BLaER1 treated with 17β-estradiol and CSF1 and Interleukin-3, amounts not matched to agents 10 nM and 100 nM (cell line): Measurements from ENCODE around the gene STAB2.

Source experiments
- H3K27ac ChIP-seq, 11 experiments: shearing (Covaris generic); formaldehyde crosslinking; 2 replicates each; pipeline ENCODE4 v1.8.1; 2022
- H3K27me3 ChIP-seq, 11 experiments: shearing (Covaris generic); formaldehyde crosslinking; 2 replicates each; pipeline ENCODE4 v1.8.1; 2022
- H3K36me3 ChIP-seq, 11 experiments: shearing (Covaris generic); formaldehyde crosslinking; 2 replicates each; pipeline ENCODE4 v1.8.1; 2022
- H3K4me1 ChIP-seq, 10 experiments: shearing (Covaris generic); formaldehyde crosslinking; 2 replicates each; pipeline ENCODE4 v1.8.1; 2022
- H3K4me2 ChIP-seq, 11 experiments: shearing (Covaris generic); formaldehyde crosslinking; 2 replicates each; pipeline ENCODE4 v1.8.1; 2022
- H3K4me3 ChIP-seq, 10 experiments: shearing (Covaris generic); formaldehyde crosslinking; 2 replicates each; pipeline ENCODE4 v1.8.1; 2022
- H3K9ac ChIP-seq, 11 experiments: shearing (Covaris generic); formaldehyde crosslinking; 2 replicates each; pipeline ENCODE4 v1.8.1; 2022
- H3K9me3 ChIP-seq, 11 experiments: shearing (Covaris generic); formaldehyde crosslinking; replicated peaks in 1 of 11; 2 replicates each; pipeline ENCODE4 v1.8.1; 2022
- H4K20me1 ChIP-seq, 11 experiments: shearing (Covaris generic); formaldehyde crosslinking; 2 replicates each; pipeline ENCODE4 v1.8.1; 2022
- Cebpa-rat ChIP-seq, 11 experiments: shearing (Covaris generic); IDR thresholded peaks; 2 replicates each; pipeline ENCODE4 v1.8.1; 2022

STAB2 gene

DNA sequence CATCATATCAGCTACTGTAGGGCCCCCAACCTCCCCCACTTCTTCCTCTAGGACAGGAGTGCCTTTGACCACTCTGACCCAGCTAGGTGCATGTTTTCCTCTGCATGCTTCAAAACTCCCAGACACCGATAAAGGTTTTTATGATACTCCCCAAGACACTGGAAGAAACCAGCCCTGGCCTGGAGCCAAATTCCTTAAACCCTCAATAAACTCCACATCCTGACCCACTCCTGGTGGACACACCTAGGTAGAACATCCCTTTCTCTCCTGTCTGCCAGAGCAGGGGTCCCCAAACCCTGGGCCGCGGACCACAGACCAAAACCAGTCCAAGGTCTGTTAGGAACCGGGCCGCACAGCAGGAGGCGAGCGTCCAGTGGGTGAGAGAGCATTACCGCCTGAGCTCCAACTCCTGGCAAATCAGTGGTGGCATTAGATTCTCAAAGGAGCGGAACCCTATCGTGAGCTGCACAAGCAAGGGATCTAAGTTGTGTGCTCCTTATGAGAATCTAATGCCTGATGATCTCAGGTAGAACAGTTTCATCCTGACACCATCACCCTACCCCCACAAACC is 204.4 kb downstream of the STAB2 start:
- Histone ChIP-seq H3K9me3 (no peaks in the 10 kb centered on the region), H3K27me3 (no peaks in the 10 kb centered on the region), H4K20me1 (no peaks in the 10 kb centered on the region), H3K36me3 (peaks cover 16 to 65% (median 47%) of the 10 kb centered on the region in 11 experiments; a peak in 20 of 22 replicates), H3K4me3 (no peak overlapping the region), H3K9ac (no peak overlapping the region), H3K4me1 (no peaks in the 10 kb centered on the region), H3K27ac (no peak overlapping the region), H3K4me2 (no peak overlapping the region)
- no peak for TF ChIP-seq Cebpa-rat (IDR thresholded peaks at IDR 0.05)

GRCh38 chr12:103793046-103793445 is 206.0 kb downstream of the STAB2 start:
- Histone ChIP-seq H3K9ac (no peak overlapping the region), H3K27me3 (no peaks in the 10 kb centered on the region), H3K4me1 (no peaks in the 10 kb centered on the region), H3K27ac (no peak overlapping the region), H4K20me1 (no peaks in the 10 kb centered on the region), H3K4me2 (no peak overlapping the region), H3K36me3 (peaks cover 16 to 71% (median 58%) of the 10 kb centered on the region in 11 experiments; a peak in 20 of 22 replicates), H3K4me3 (no peak overlapping the region), H3K9me3 (no peaks in the 10 kb centered on the region)
- TF ChIP-seq Cebpa-rat (IDR thresholded peaks at IDR 0.05) = no peak

- Histone ChIP-seq H3K4me1 (no peaks in the 10 kb centered on the region), H3K4me2 (no peak overlapping the region), H3K27me3 (no peaks in the 10 kb centered on the region), H3K36me3 (peaks cover 16 to 72% (median 63%) of the 10 kb centered on the region in 11 experiments; a peak in 21 of 22 replicates), H3K27ac (no peak overlapping the region), H3K9ac (no peak overlapping the region), H4K20me1 (no peaks in the 10 kb centered on the region), H3K9me3 (peaks cover 0 to 2% (median 0%) of the 10 kb centered on the region in 11 experiments; a peak in 3 of 22 replicates), H3K4me3 (no peak overlapping the region)
- no peak for TF ChIP-seq Cebpa-rat (IDR thresholded peaks at IDR 0.05)
Observed at GRCh38 chr12:103793512-103794045, 206.5 kb downstream of the STAB2 start.

- Histone ChIP-seq H3K4me3 (no peak overlapping the region), H3K9me3 (peaks cover 6 to 12% (median 8%) of the 10 kb centered on the region in 11 experiments; a peak in 16 of 22 replicates), H3K9ac (no peak overlapping the region), H4K20me1 (no peaks in the 10 kb centered on the region), H3K4me1 (peaks cover under 1 to 4% (median 3%) of the 10 kb centered on the region in 10 experiments), H3K27ac (no peak overlapping the region), H3K36me3 (peaks cover 16 to 82% (median 73%) of the 10 kb centered on the region in 11 experiments), H3K4me2 (no peak overlapping the region), H3K27me3 (no peaks in the 10 kb centered on the region)
- no peak for TF ChIP-seq Cebpa-rat (IDR thresholded peaks at IDR 0.05)
Observed at GRCh38 chr12:103794309-103795213, 207.5 kb downstream of the STAB2 start.

DNA sequence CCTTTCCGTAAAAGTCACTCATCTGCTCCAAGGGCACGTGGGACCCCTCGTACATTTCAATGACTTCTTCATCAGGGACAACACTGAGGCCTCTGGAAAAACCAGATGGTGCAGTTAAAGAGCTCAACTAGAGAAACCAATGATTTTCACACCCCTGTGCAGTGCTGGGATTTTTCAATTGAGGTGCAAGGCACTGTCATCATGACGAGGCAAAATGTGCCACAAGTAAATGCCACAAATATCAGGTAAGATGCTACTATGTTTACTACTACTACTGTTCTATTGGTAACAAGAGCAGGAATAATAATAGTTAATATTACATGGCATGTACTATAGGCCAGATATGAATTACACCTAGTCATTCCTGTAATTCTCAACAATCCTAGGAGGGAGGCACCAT is 211.5 kb downstream of the STAB2 start:
- H3K4me2 ChIP-seq = no peak overlapping the region
- no peak for TF ChIP-seq Cebpa-rat (IDR thresholded peaks at IDR 0.05)
- H3K9ac ChIP-seq = no peak overlapping the region
- no peaks in the 10 kb centered on the region for H3K27me3 ChIP-seq
- no peak overlapping the region for H3K4me3 ChIP-seq
- H3K4me1 ChIP-seq = peaks cover 12 to 26% (median 18%) of the 10 kb centered on the region in 10 experiments
- H3K36me3 ChIP-seq = peaks cover 0 to 84% (median 62%) of the 10 kb centered on the region in 11 experiments; a peak in 21 of 22 replicates
- peaks cover 7 to 16% (median 10%) of the 10 kb centered on the region in 11 experiments; a peak in 16 of 22 replicates for H3K9me3 ChIP-seq
- H3K27ac ChIP-seq = peak overlapping the region in 4 of 11 experiments; percentile 0 to 76 (median 70); a peak in 6 of 22 replicates
- H4K20me1 ChIP-seq = no peaks in the 10 kb centered on the region

GRCh38 chr12:103799504-103799856 is 212.4 kb downstream of the STAB2 start:
- Histone ChIP-seq H3K4me2 (peak overlapping the region; percentile 41 to 69 (median 54); a peak in 21 of 22 replicates), H3K9ac (no peak overlapping the region), H3K27me3 (no peaks in the 10 kb centered on the region), H3K9me3 (peaks cover 7 to 16% (median 10%) of the 10 kb centered on the region in 11 experiments; a peak in 16 of 22 replicates), H3K4me3 (no peak overlapping the region; a peak in 1 of 20 replicates), H3K27ac (peak overlapping the region in 8 of 11 experiments; percentile 4 to 76 (median 46); a peak in 10 of 22 replicates), H4K20me1 (no peaks in the 10 kb centered on the region), H3K4me1 (peaks cover 16 to 29% (median 19%) of the 10 kb centered on the region in 10 experiments), H3K36me3 (peaks cover 0 to 84% (median 55%) of the 10 kb centered on the region in 11 experiments; a peak in 21 of 22 replicates)
- TF ChIP-seq Cebpa-rat (IDR thresholded peaks at IDR 0.05) = no peak; a peak in 1 of 22 replicates

- Histone ChIP-seq H3K4me2 (peak overlapping the region; percentile 41 to 69 (median 54); a peak in 21 of 22 replicates), H3K9ac (peak overlapping the region in 5 of 11 experiments; percentile 4 to 59 (median 43); a peak in 7 of 22 replicates), H3K27ac (peak overlapping the region in 9 of 11 experiments; percentile 5 to 76 (median 55); a peak in 16 of 22 replicates)
Observed at GRCh38 chr12:103799857-103800771, 213.0 kb downstream of the STAB2 start.

More at GRCh38 chr12:103799857-103800771, 213.0 kb downstream of the STAB2 start:
- Histone ChIP-seq H3K27me3 (no peaks in the 10 kb centered on the region), H3K36me3 (peaks cover 0 to 78% (median 51%) of the 10 kb centered on the region in 11 experiments; a peak in 21 of 22 replicates), H4K20me1 (no peaks in the 10 kb centered on the region), H3K9me3 (peaks cover 7 to 16% (median 10%) of the 10 kb centered on the region in 11 experiments; a peak in 16 of 22 replicates), H3K4me3 (no peak overlapping the region; a peak in 1 of 20 replicates), H3K4me1 (peaks cover 16 to 35% (median 21%) of the 10 kb centered on the region in 10 experiments)
- peak in 3 of 11 experiments; percentile 24 to 55 (median 45); a peak in 2 of 22 replicates for TF ChIP-seq Cebpa-rat (IDR thresholded peaks at IDR 0.05)
